Measurements from ENCODE around the gene SCN3B. TPM values are rescaled to one million over a fixed set of nuclear protein-coding genes. Genes with fewer than 3 reads are reported as not detected.
A peak's percentile ranks its signal among the peaks of the same experiment; 100 is the strongest.

Gene SCN3B, protein sequence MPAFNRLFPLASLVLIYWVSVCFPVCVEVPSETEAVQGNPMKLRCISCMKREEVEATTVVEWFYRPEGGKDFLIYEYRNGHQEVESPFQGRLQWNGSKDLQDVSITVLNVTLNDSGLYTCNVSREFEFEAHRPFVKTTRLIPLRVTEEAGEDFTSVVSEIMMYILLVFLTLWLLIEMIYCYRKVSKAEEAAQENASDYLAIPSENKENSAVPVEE
- polyA plus RNA-seq (2012; ENCODE audit: missing spikeins), result 0.11 TPM

GRCh38 chr11:123654566-123655081 is at the start of gene SCN3B:
TSS of gene SCN3B (minus strand) at chr11:123654624. CDS start at chr11:123653801, 823 bp downstream.
- FAIRE-seq, result peak; percentile 5
- DNase-seq (ENCODE audit: insufficient read length), result peak; percentile 42
- TF ChIP-seq POLR2A (IDR thresholded peaks at IDR 0.05; ENCODE audit: low read depth, low read length), result no peak
- TF ChIP-seq TAF1 (IDR thresholded peaks at IDR 0.05; ENCODE audit: borderline replicate concordance, low read depth, low read length), result no peak
- no peak for TF ChIP-seq POLR2AphosphoS5 (IDR thresholded peaks at IDR 0.05; ENCODE audit: low read depth, low read length)

GRCh38 chr11:123702696-123703095 is 48.3 kb upstream of the SCN3B start:
- TF ChIP-seq TAF1 (IDR thresholded peaks at IDR 0.05; ENCODE audit: borderline replicate concordance, low read depth, low read length) (no peak), POLR2AphosphoS5 (IDR thresholded peaks at IDR 0.05; ENCODE audit: low read depth, low read length) (no peak), POLR2A (IDR thresholded peaks at IDR 0.05; ENCODE audit: low read depth, low read length) (no peak)
- FAIRE-seq, result peak; percentile 87
- no peak for DNase-seq (ENCODE audit: insufficient read length)

- DNase-seq (ENCODE audit: insufficient read length), result no peak
- TF ChIP-seq POLR2AphosphoS5 (IDR thresholded peaks at IDR 0.05; ENCODE audit: low read depth, low read length) (no peak), TAF1 (IDR thresholded peaks at IDR 0.05; ENCODE audit: borderline replicate concordance, low read depth, low read length) (no peak), POLR2A (IDR thresholded peaks at IDR 0.05; ENCODE audit: low read depth, low read length) (no peak)
- FAIRE-seq, result peak; percentile 40
Observed at GRCh38 chr11:123702139-123702538, 47.7 kb upstream of the SCN3B start.

DNA sequence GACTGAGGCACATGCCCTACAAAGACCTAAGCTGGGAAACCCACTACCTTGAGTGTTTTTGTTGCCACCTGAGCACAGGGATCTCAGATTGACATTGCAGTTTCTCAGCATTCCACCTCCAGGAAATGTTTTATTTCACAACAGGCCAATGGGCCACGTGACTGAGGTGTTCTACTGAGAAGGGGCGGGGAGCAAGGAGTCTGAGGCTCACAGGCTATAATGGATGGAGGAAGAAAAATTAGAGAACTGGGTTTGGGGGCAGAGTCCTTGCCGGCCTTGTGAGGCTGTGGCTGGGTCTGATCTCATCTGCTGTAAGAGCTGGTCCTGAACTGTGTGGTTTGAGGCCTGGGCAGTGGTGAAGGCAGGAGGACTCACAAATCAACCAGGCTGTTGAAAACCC is 46.3 kb upstream of the SCN3B start:
- FAIRE-seq (no peak), DNase-seq (ENCODE audit: insufficient read length) (no peak)

DNA sequence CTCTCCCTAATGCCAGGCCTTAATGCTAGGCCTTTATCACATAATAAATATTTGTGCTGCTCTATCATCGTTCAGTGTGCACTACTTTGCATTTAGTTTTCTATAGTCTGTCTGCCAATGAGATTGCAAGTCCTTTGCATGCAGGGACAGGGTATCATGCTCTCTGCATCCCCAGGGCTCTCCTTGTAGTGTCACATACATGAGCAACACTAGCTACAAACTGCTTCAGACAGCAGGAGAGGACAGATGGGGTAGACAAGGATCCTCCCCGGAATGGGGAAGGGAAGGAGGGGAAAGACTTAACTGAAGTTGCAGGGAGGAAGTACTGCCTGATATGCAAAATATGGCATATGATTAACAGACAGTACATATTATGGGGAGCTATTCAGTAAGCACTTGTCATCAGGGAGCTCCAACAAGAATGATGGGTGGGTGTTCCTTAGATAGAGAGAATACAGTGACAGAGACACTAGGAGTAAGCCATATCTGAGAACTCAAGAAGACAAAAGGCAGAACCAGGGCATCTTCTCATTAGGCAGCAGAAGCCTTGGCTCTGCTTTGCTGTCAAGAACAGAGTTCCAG is 44.2 kb upstream of the SCN3B start:
- no peak for TF ChIP-seq POLR2AphosphoS5 (IDR thresholded peaks at IDR 0.05; ENCODE audit: low read depth, low read length)
- no peak for TF ChIP-seq POLR2A (IDR thresholded peaks at IDR 0.05; ENCODE audit: low read depth, low read length)
- TF ChIP-seq TAF1 (IDR thresholded peaks at IDR 0.05; ENCODE audit: borderline replicate concordance, low read depth, low read length), result no peak
- DNase-seq (ENCODE audit: insufficient read length) (no peak), FAIRE-seq (no peak)

More for the DNA sequence above, 46.3 kb upstream of the SCN3B start:
- TF ChIP-seq POLR2AphosphoS5 (IDR thresholded peaks at IDR 0.05; ENCODE audit: low read depth, low read length) (no peak), TAF1 (IDR thresholded peaks at IDR 0.05; ENCODE audit: borderline replicate concordance, low read depth, low read length) (no peak), POLR2A (IDR thresholded peaks at IDR 0.05; ENCODE audit: low read depth, low read length) (no peak)

DNA sequence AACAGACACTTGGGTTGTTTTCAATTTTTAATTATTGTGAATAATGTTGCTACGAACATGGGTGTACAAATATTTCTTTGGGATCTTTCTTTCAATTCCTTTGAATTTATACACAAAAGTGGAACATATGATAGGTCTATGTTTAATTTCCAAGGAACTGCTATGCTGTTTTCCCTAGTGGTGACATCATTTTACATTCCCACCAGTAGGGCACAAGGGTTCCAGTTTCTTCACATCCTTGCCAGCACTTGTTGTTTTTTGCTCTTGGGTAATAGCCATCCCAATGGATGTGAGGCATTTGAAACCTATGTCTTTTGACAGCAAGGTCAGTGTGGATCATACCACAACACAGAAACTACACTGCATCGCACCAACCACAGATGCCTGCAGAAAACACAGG is 41.8 kb upstream of the SCN3B start:
- TF ChIP-seq POLR2AphosphoS5 (IDR thresholded peaks at IDR 0.05; ENCODE audit: low read depth, low read length) (no peak), POLR2A (IDR thresholded peaks at IDR 0.05; ENCODE audit: low read depth, low read length) (no peak), TAF1 (IDR thresholded peaks at IDR 0.05; ENCODE audit: borderline replicate concordance, low read depth, low read length) (no peak)
- FAIRE-seq (no peak), DNase-seq (ENCODE audit: insufficient read length) (no peak)

DNA sequence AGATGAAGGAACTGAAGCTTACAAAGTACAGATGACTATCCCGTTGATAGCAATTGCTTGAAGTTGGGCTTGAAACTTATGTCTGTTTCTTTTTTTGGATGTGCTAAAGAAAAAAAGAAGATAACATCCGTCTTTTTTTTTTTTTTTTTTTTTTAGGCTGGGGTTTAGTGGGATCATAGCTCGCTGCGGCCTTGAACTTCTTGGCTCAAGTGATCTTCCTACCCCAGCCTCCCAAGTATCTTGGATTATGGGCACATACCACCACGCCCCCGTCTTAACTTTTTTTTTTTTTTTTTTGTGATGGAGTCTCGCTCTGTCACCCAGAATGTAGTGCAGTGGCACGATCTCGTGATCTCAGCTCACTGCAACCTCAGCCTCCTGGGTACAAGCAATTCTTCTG is 40.8 kb upstream of the SCN3B start:
- no peak for DNase-seq (ENCODE audit: insufficient read length)

DNA sequence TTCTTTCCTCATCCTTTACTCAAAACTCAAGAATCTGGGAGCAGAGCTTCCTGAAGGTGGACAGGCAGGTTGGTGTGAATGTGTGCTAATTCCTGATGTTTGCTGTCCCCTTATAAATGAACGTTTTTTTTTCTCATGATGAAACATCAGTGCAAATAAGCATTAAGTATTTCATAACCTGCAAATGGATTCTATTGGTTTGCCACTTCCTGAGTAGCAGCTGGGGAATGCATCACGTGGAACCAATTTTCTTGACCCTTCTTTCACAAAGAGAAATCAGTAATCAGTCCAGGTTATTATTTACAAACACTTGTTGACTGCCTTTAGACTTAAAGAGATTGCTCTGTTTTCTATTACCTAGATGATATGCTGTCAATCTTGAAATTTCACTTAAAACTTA is 40.1 kb upstream of the SCN3B start:
- DNase-seq (ENCODE audit: insufficient read length) (no peak), FAIRE-seq (no peak)
- no peak for TF ChIP-seq TAF1 (IDR thresholded peaks at IDR 0.05; ENCODE audit: borderline replicate concordance, low read depth, low read length)
- no peak for TF ChIP-seq POLR2AphosphoS5 (IDR thresholded peaks at IDR 0.05; ENCODE audit: low read depth, low read length)
- TF ChIP-seq POLR2A (IDR thresholded peaks at IDR 0.05; ENCODE audit: low read depth, low read length), result no peak

More for the DNA sequence above, 40.8 kb upstream of the SCN3B start:
- TF ChIP-seq POLR2AphosphoS5 (IDR thresholded peaks at IDR 0.05; ENCODE audit: low read depth, low read length), result no peak
- no peak for TF ChIP-seq TAF1 (IDR thresholded peaks at IDR 0.05; ENCODE audit: borderline replicate concordance, low read depth, low read length)
- no peak for TF ChIP-seq POLR2A (IDR thresholded peaks at IDR 0.05; ENCODE audit: low read depth, low read length)
- no peak for FAIRE-seq

GRCh38 chr11:123692961-123693360 is 38.5 kb upstream of the SCN3B start:
- no peak for FAIRE-seq
- TF ChIP-seq POLR2AphosphoS5 (IDR thresholded peaks at IDR 0.05; ENCODE audit: low read depth, low read length) (no peak), TAF1 (IDR thresholded peaks at IDR 0.05; ENCODE audit: borderline replicate concordance, low read depth, low read length) (no peak), POLR2A (IDR thresholded peaks at IDR 0.05; ENCODE audit: low read depth, low read length) (no peak)
- no peak for DNase-seq (ENCODE audit: insufficient read length)

DNA sequence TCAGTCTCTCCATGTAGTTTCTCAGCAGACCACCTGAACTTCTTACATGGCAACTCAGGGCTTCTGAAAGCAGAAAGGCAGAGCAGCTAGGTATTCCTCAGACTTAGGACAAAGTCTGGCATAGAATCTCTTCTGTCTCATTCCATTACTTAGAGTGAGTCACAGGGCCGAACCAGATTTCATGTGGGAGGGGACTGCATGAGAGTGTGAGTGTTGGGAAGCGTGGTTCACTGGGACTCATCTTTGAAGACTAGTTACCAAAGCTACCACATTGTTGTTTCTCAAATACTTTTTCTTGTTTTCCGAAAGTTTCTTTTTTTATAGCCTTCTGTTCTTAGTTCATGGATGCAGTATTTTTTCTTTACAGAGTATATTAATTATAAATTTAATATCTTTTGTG is 36.1 kb upstream of the SCN3B start:
- FAIRE-seq (no peak), DNase-seq (ENCODE audit: insufficient read length) (no peak)
- TF ChIP-seq TAF1 (IDR thresholded peaks at IDR 0.05; ENCODE audit: borderline replicate concordance, low read depth, low read length), result no peak
- TF ChIP-seq POLR2AphosphoS5 (IDR thresholded peaks at IDR 0.05; ENCODE audit: low read depth, low read length), result no peak
- TF ChIP-seq POLR2A (IDR thresholded peaks at IDR 0.05; ENCODE audit: low read depth, low read length), result no peak

- no peak for TF ChIP-seq POLR2AphosphoS5 (IDR thresholded peaks at IDR 0.05; ENCODE audit: low read depth, low read length)
- DNase-seq (ENCODE audit: insufficient read length) (no peak), FAIRE-seq (no peak)
Observed at GRCh38 chr11:123684601-123685000, 30.2 kb upstream of the SCN3B start.
